ENCODE measurements around the gene SPPL3. TPM values are rescaled to one million over a fixed set of nuclear protein-coding genes. Genes with fewer than 3 reads are reported as not detected.

The SPPL3 gene
- total RNA-seq, 1 donor from 2014 or later, result 25.8 TPM

- H3K27ac ChIP-seq, result no peak overlapping the region
- H3K4me2 ChIP-seq, result no peak overlapping the region
- H3F3A ChIP-seq (ENCODE audit: low read depth), result peaks cover 12% of the 10 kb centered on the region
- H3K9ac ChIP-seq, result no peak overlapping the region
- peaks cover 77% of the 10 kb centered on the region for H3K79me2 ChIP-seq (ENCODE audit: low read depth)
- H3K9me3 ChIP-seq (ENCODE audit: low read depth), result no peaks in the 10 kb centered on the region
- H2AFZ ChIP-seq (replicated peaks), result no peak overlapping the region
- H3K36me3 ChIP-seq, result no peaks in the 10 kb centered on the region
- no peak overlapping the region for H3K4me3 ChIP-seq
- TF ChIP-seq CTCF (IDR thresholded peaks at IDR 0.05) (no peak), EZH2phosphoT487 (IDR thresholded peaks at IDR 0.05) (no peak), EZH2 (IDR thresholded peaks at IDR 0.05) (no peak)
- Mint-ChIP-seq H3K27ac (no peak overlapping the region), H3K4me3 (no peak overlapping the region), H3K36me3 (peaks cover 4% of the 10 kb centered on the region), H3K9me3 (peaks cover 4% of the 10 kb centered on the region), H3K4me1 (peaks cover 9% of the 10 kb centered on the region), H3K27me3 (ENCODE audit: insufficient read depth, low read depth) (no peaks in the 10 kb centered on the region)
- no peaks in the 10 kb centered on the region for H3K4me1 ChIP-seq
- H3K27me3 ChIP-seq, result no peaks in the 10 kb centered on the region
- peaks cover 77% of the 10 kb centered on the region for H4K20me1 ChIP-seq (ENCODE audit: low read depth)
- no peak for DNase-seq (ENCODE audit: low spot score)
These were observed 52.2 kb downstream of the SPPL3 start for GRCh38 chr12:120851944-120852343.

- Histone ChIP-seq H4K20me1 (ENCODE audit: low read depth) (peaks cover 76% of the 10 kb centered on the region), H3K27ac (no peak overlapping the region), H3F3A (ENCODE audit: low read depth) (peaks cover 12% of the 10 kb centered on the region), H3K9me3 (ENCODE audit: low read depth) (no peaks in the 10 kb centered on the region), H3K79me2 (ENCODE audit: low read depth) (peaks cover 77% of the 10 kb centered on the region), H3K27me3 (no peaks in the 10 kb centered on the region), H3K9ac (no peak overlapping the region), H3K36me3 (no peaks in the 10 kb centered on the region), H2AFZ (replicated peaks) (no peak overlapping the region), H3K4me2 (no peak overlapping the region), H3K4me1 (no peaks in the 10 kb centered on the region), H3K4me3 (no peak overlapping the region)
- Mint-ChIP-seq H3K27me3 (ENCODE audit: insufficient read depth, low read depth) (no peaks in the 10 kb centered on the region), H3K36me3 (peaks cover under 1% of the 10 kb centered on the region), H3K4me1 (peaks cover 4% of the 10 kb centered on the region), H3K27ac (no peak overlapping the region), H3K9me3 (no peaks in the 10 kb centered on the region), H3K4me3 (no peak overlapping the region)
- TF ChIP-seq EZH2 (IDR thresholded peaks at IDR 0.05), result no peak
- no peak for TF ChIP-seq EZH2phosphoT487 (IDR thresholded peaks at IDR 0.05)
- no peak for TF ChIP-seq CTCF (IDR thresholded peaks at IDR 0.05)
- DNase-seq (ENCODE audit: low spot score), result no peak
These were observed 52.7 kb downstream of the SPPL3 start for GRCh38 chr12:120851444-120851843.

GRCh38 chr12:120849765-120850164 is 54.4 kb downstream of the SPPL3 start:
- H3K27ac Mint-ChIP-seq, result no peak overlapping the region
- peaks cover 69% of the 10 kb centered on the region for H3K79me2 ChIP-seq (ENCODE audit: low read depth)
- no peaks in the 10 kb centered on the region for H3K9me3 Mint-ChIP-seq
- H3K4me3 Mint-ChIP-seq, result no peak overlapping the region
- H3K9ac ChIP-seq, result no peak overlapping the region
- H3K27me3 ChIP-seq, result no peaks in the 10 kb centered on the region
- H3K27me3 Mint-ChIP-seq (ENCODE audit: insufficient read depth, low read depth), result no peaks in the 10 kb centered on the region
- no peak overlapping the region for H3K4me2 ChIP-seq
- no peak overlapping the region for H3K27ac ChIP-seq
- peaks cover 2% of the 10 kb centered on the region for H3K4me1 Mint-ChIP-seq
- H2AFZ ChIP-seq (replicated peaks), result no peak overlapping the region
- H3K36me3 Mint-ChIP-seq, result no peaks in the 10 kb centered on the region
- H4K20me1 ChIP-seq (ENCODE audit: low read depth), result peaks cover 69% of the 10 kb centered on the region
- no peak for DNase-seq (ENCODE audit: low spot score)
- peaks cover 12% of the 10 kb centered on the region for H3F3A ChIP-seq (ENCODE audit: low read depth)
- no peak overlapping the region for H3K4me3 ChIP-seq
- no peaks in the 10 kb centered on the region for H3K36me3 ChIP-seq
- H3K9me3 ChIP-seq (ENCODE audit: low read depth), result no peaks in the 10 kb centered on the region
- TF ChIP-seq EZH2phosphoT487 (IDR thresholded peaks at IDR 0.05), result no peak
- TF ChIP-seq CTCF (IDR thresholded peaks at IDR 0.05), result no peak
- TF ChIP-seq EZH2 (IDR thresholded peaks at IDR 0.05), result no peak
- H3K4me1 ChIP-seq, result no peaks in the 10 kb centered on the region
